H9 (cell line): Measurements from ENCODE around the gene CHCHD6. TPM values are rescaled to one million over a fixed set of nuclear protein-coding genes. Genes with fewer than 3 reads are reported as not detected.

ENCODE experiments used
- DNase-seq: peaks from one replicate; pipeline ENCODE4 v3.0.0-alpha.2; 2017
- H2AFZ ChIP-seq: one replicate; pipeline ENCODE4 v1.6.1; 2013; ENCODE audit warnings: mild to moderate bottlenecking, low read length, control low read depth, moderate library complexity
- H2AK5ac ChIP-seq: 2 replicates; pipeline ENCODE4 v1.6.1; 2013; ENCODE audit warnings: low read length, control low read depth, mixed read lengths; ENCODE audit not compliant: insufficient read length
- H2BK120ac ChIP-seq: one replicate; pipeline ENCODE4 v1.6.1; 2013; ENCODE audit warnings: low read depth, mild to moderate bottlenecking, low read length, control low read depth, inconsistent platforms; ENCODE audit not compliant: poor library complexity, severe bottlenecking
- H2BK12ac ChIP-seq: 2 replicates; pipeline ENCODE4 v1.6.1; 2013; ENCODE audit warnings: low read length, control low read depth, mixed read lengths, low read depth; ENCODE audit not compliant: insufficient read length
- H2BK15ac ChIP-seq: 2 replicates; pipeline ENCODE4 v1.6.1; 2013; ENCODE audit warnings: low read depth, low read length, control low read depth
- H2BK20ac ChIP-seq: one replicate; pipeline ENCODE4 v1.6.1; 2013; ENCODE audit warnings: low read depth, mild to moderate bottlenecking, low read length, control low read depth, inconsistent platforms; ENCODE audit not compliant: poor library complexity, severe bottlenecking
- H2BK5ac ChIP-seq: 2 replicates; pipeline ENCODE4 v1.6.1; 2013; ENCODE audit warnings: low read length, control low read depth, mixed read lengths; ENCODE audit not compliant: insufficient read length
- H3K14ac ChIP-seq: 2 replicates; pipeline ENCODE4 v1.6.1; 2013; ENCODE audit warnings: low read length, control low read depth; ENCODE audit not compliant: insufficient read depth
- H3K18ac ChIP-seq: 2 replicates; pipeline ENCODE4 v1.6.1; 2013; ENCODE audit warnings: low read depth, mild to moderate bottlenecking, mixed read lengths, low read length, control low read depth; ENCODE audit not compliant: insufficient read length
- H3K23ac ChIP-seq: 2 replicates; pipeline ENCODE4 v1.6.1; 2013; ENCODE audit warnings: low read length, control low read depth, mixed read lengths, low read depth; ENCODE audit not compliant: insufficient read length
- H3K23me2 ChIP-seq: 2 replicates; pipeline ENCODE4 v1.6.1; 2013; ENCODE audit warnings: low read depth, mild to moderate bottlenecking, mixed read lengths, low read length, control low read depth; ENCODE audit not compliant: insufficient read length, poor library complexity, severe bottlenecking
- H3K27ac ChIP-seq: 2 replicates; pipeline ENCODE4 v1.5.1; 2013; ENCODE audit warnings: low read length, control low read depth, mixed read lengths, low read depth; ENCODE audit not compliant: insufficient read length
- H3K27me3 ChIP-seq: 2 replicates; pipeline ENCODE4 v1.6.1; 2013; ENCODE audit warnings: low read length, control low read depth, inconsistent platforms; ENCODE audit not compliant: insufficient read depth
- H3K4ac ChIP-seq: 2 replicates; pipeline ENCODE4 v1.6.1; 2013; ENCODE audit warnings: low read depth, mild to moderate bottlenecking, control low read depth, inconsistent platforms, low read length, moderate library complexity
- H3K4me1 ChIP-seq: 2 replicates; pipeline ENCODE4 v1.6.1; 2013; ENCODE audit warnings: low read length, control low read depth, inconsistent platforms; ENCODE audit not compliant: insufficient read depth
- H3K4me2 ChIP-seq: 2 replicates; pipeline ENCODE4 v1.6.1; 2013; ENCODE audit warnings: low read length, control low read depth, mixed read lengths; ENCODE audit not compliant: insufficient read length, insufficient read depth
- H3K56ac ChIP-seq: 2 replicates; pipeline ENCODE4 v1.6.1; 2013; ENCODE audit warnings: low read depth, mild to moderate bottlenecking, mixed read lengths, low read length, control low read depth; ENCODE audit not compliant: insufficient read length
- H3K79me1 ChIP-seq: 2 replicates; pipeline ENCODE4 v1.6.1; 2013; ENCODE audit warnings: low read depth, mild to moderate bottlenecking, moderate library complexity, low read length, control low read depth, inconsistent platforms; ENCODE audit not compliant: insufficient read depth, poor library complexity, severe bottlenecking
- H3K79me2 ChIP-seq: 2 replicates; pipeline ENCODE4 v1.6.1; 2013; ENCODE audit warnings: low read length, control low read depth, inconsistent platforms; ENCODE audit not compliant: insufficient read depth
- H3K9ac ChIP-seq: 2 replicates; pipeline ENCODE4 v1.6.1; 2013; ENCODE audit warnings: low read length, control low read depth, mixed read lengths; ENCODE audit not compliant: insufficient read length; ENCODE audit errors: extremely low read depth
- H3K9me3 ChIP-seq: one replicate; pipeline ENCODE4 v1.6.1; 2013; ENCODE audit warnings: low read depth, low read length, inconsistent platforms; ENCODE audit not compliant: control insufficient read depth
- H3T11ph ChIP-seq: one replicate; pipeline ENCODE4 v1.6.1; 2013; ENCODE audit warnings: mild to moderate bottlenecking, low read length, control low read depth, inconsistent platforms
- H4K20me1 ChIP-seq: one replicate; pipeline ENCODE4 v1.6.1; 2013; ENCODE audit not compliant: control insufficient read depth, insufficient read length, insufficient read depth
- H4K5ac ChIP-seq: 2 replicates; pipeline ENCODE4 v1.6.1; 2013; ENCODE audit warnings: low read depth, mild to moderate bottlenecking, mixed read lengths, low read length, control low read depth; ENCODE audit not compliant: insufficient read length
- H4K8ac ChIP-seq: replicated peaks from 2 replicates; pipeline ENCODE4 v1.6.1; 2013; ENCODE audit warnings: low read length, control low read depth, mixed read lengths, low read depth; ENCODE audit not compliant: insufficient read length
- H4K91ac ChIP-seq: 2 replicates; pipeline ENCODE4 v1.6.1; 2013; ENCODE audit warnings: low read depth, mild to moderate bottlenecking, moderate library complexity, mixed read lengths, low read length, control low read depth; ENCODE audit not compliant: insufficient read length
- H3K27ac Mint-ChIP-seq, 3 experiments: 2 replicates in 2 of 3; 3 replicates in 1 of 3; pipeline ENCODE4 v1.8.0; 2020 to 2021; ENCODE audit warnings: mixed read lengths in 3 of 3, mild to moderate bottlenecking in 1 of 3, moderate library complexity in 1 of 3
- H3K27me3 Mint-ChIP-seq: 2 replicates; pipeline ENCODE4 v1.8.0; 2021; ENCODE audit warnings: low read depth, mild to moderate bottlenecking, moderate library complexity, mixed read lengths
- H3K36me3 Mint-ChIP-seq, 3 experiments: 2 replicates in 2 of 3; 3 replicates in 1 of 3; pipeline ENCODE4 v1.8.0; 2020 to 2021; ENCODE audit warnings: low read depth in 3 of 3, mixed read lengths in 3 of 3; ENCODE audit not compliant: insufficient read depth in 1 of 3
- H3K4me1 Mint-ChIP-seq, 2 experiments: 2 replicates each; pipeline ENCODE4 v1.8.0; 2020; ENCODE audit warnings: mixed read lengths in 2 of 2
- H3K4me3 Mint-ChIP-seq, 2 experiments: 2 replicates in 1 of 2; 3 replicates in 1 of 2; pipeline ENCODE4 v1.8.0; 2020 to 2021; ENCODE audit warnings: mild to moderate bottlenecking in 2 of 2, mixed read lengths in 2 of 2, moderate library complexity in 1 of 2
- H3K9me3 Mint-ChIP-seq, 2 experiments: 2 replicates in 1 of 2; 3 replicates in 1 of 2; pipeline ENCODE4 v1.8.0; 2020; ENCODE audit warnings: mild to moderate bottlenecking in 2 of 2, mixed read lengths in 2 of 2, moderate library complexity in 1 of 2
- WGBS: extraction: QIAGEN DNeasy Blood & Tissue Kit; methylation state at CpG from one replicate; pipeline ENCODE4 v1.1.7; 2013; ENCODE audit warnings: missing lambda C conversion rate, low lambda C conversion rate, mixed read lengths; ENCODE audit not compliant: insufficient read length; ENCODE audit errors: extremely low coverage; 5-methylcytosine and 5-hydroxymethylcytosine counted together
- total RNA-seq: library from RNA; stranded (reverse); gene quantifications from 2 replicates; pipeline ENCODE4 v1.2.1, GENCODE V29; 2021
- TF ChIP-seq, protein P1 (sequence below): fragments of 200-600 bp; sonication (generic); conservative IDR thresholded peaks from 3 replicates; pipeline ENCODE4 v1.8.0; 2021; ENCODE audit warnings: antibody characterized with exemption, mild to moderate bottlenecking

Gene CHCHD6
- total RNA-seq, 1 experiment from 2014 or later: 34.2 TPM

DNA sequence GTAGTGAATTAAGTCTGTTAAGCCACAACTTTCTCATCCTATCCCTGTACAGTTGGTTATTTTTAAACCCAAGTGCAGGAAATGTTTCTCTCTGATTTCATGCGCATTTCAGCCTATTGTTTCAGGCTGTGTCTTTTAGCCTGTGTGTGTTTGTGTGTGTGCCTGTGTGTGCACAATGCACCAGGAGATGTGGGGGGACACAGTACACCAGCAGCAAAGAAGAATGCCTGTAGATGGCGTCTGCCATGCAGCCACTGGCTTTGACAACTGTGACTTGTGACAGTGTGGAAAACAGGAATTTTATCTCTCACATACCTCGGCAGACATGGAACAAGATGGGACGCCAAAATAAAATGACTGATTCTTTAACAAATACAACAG, 235.3 kb downstream of the CHCHD6 start:
- DNase-seq: no peak
- H4K5ac ChIP-seq: no peak overlapping the region
- no peak overlapping the region for H2BK12ac ChIP-seq
- no peaks in the 10 kb centered on the region for H4K20me1 ChIP-seq
- no CpG with 5 or more reads among the region's 4 CpGs for WGBS
- H3K9me3 ChIP-seq: no peaks in the 10 kb centered on the region
- H3K36me3 Mint-ChIP-seq: no peaks in the 10 kb centered on the region; a peak in 1 of 7 replicates
- H3K4me1 Mint-ChIP-seq: peaks cover 0 to 2% of the 10 kb centered on the region in 2 experiments; a peak in 2 of 4 replicates
- H2BK15ac ChIP-seq: no peak overlapping the region
- no peak overlapping the region for H3K56ac ChIP-seq
- TF ChIP-seq, protein P1, sequence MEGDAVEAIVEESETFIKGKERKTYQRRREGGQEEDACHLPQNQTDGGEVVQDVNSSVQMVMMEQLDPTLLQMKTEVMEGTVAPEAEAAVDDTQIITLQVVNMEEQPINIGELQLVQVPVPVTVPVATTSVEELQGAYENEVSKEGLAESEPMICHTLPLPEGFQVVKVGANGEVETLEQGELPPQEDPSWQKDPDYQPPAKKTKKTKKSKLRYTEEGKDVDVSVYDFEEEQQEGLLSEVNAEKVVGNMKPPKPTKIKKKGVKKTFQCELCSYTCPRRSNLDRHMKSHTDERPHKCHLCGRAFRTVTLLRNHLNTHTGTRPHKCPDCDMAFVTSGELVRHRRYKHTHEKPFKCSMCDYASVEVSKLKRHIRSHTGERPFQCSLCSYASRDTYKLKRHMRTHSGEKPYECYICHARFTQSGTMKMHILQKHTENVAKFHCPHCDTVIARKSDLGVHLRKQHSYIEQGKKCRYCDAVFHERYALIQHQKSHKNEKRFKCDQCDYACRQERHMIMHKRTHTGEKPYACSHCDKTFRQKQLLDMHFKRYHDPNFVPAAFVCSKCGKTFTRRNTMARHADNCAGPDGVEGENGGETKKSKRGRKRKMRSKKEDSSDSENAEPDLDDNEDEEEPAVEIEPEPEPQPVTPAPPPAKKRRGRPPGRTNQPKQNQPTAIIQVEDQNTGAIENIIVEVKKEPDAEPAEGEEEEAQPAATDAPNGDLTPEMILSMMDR: peak; percentile 46
- no peak overlapping the region for H2BK20ac ChIP-seq
- H3K79me2 ChIP-seq: no peaks in the 10 kb centered on the region
- H3T11ph ChIP-seq: no peak overlapping the region
- H3K27ac Mint-ChIP-seq: no peak overlapping the region
- H3K14ac ChIP-seq: no peak overlapping the region
- H3K9me3 Mint-ChIP-seq: no peaks in the 10 kb centered on the region
- no peak overlapping the region for H3K27ac ChIP-seq
- no peaks in the 10 kb centered on the region for H3K23me2 ChIP-seq
- no peak overlapping the region for H4K91ac ChIP-seq
- H3K4me2 ChIP-seq: no peak overlapping the region
- no peak overlapping the region for H2BK120ac ChIP-seq
- H3K4me3 Mint-ChIP-seq: no peak overlapping the region
- H2BK5ac ChIP-seq: no peak overlapping the region
- H3K4me1 ChIP-seq: no peaks in the 10 kb centered on the region
- H3K23ac ChIP-seq: no peak overlapping the region
- no peak overlapping the region for H2AFZ ChIP-seq
- no peak overlapping the region for H4K8ac ChIP-seq
- H3K18ac ChIP-seq: no peak overlapping the region
- H3K79me1 ChIP-seq: no peaks in the 10 kb centered on the region
- no peaks in the 10 kb centered on the region for H3K27me3 ChIP-seq
- H3K27me3 Mint-ChIP-seq: no peaks in the 10 kb centered on the region
- H2AK5ac ChIP-seq: no peak overlapping the region
- H3K4ac ChIP-seq: no peak overlapping the region
- no peak overlapping the region for H3K9ac ChIP-seq
